ENCODE results near the gene TMPO. TPM values are rescaled to one million over a fixed set of nuclear protein-coding genes. Genes with fewer than 3 reads are reported as not detected.
"Not testable (repeated sequence)": the region's sequence is repeated elsewhere in the genome, so short reads cannot be mapped to it uniquely, and the experiment has no call there.

TMPO gene
- total RNA-seq, 3 donors from 2014 or later = 46.7 to 83.6 (median 69.8) TPM

DNA sequence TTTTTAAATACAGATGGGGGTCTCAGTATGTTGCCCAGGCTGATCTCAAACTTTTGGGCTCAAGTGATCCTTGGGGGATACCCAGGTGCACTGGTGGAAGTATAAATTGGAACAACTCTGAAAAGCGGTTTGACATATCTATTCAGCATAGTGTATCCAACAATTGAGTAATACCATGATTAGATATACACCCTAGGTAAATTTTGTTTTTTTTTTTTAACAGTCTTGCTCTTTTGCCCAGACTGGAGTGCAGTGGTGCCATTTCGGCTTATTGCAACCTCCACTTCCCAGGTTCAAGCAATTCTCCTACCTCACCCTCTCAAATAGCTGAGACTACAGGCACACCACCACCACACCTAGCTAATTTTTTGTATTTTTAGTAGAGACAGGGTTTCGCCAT, 46.5 kb downstream of the TMPO start:
- no peak overlapping the region for H3K4me3 ChIP-seq
- intact Hi-C loops (cut with DNase I, micrococcal nuclease) = loop anchor here in 1 of 2 donors (10.0 kb wide), 1 partner anchor 83 kb away; the partner anchor contains the start of genes APAF1 and IKBIP
- DNase-seq (no peak), ATAC-seq (no peak)
- no peaks in the 10 kb centered on the region for H3K4me1 ChIP-seq (ENCODE audit: low read depth)
- H3K36me3 ChIP-seq (ENCODE audit: low read depth) = no peaks in the 10 kb centered on the region
- TF ChIP-seq, protein P1, sequence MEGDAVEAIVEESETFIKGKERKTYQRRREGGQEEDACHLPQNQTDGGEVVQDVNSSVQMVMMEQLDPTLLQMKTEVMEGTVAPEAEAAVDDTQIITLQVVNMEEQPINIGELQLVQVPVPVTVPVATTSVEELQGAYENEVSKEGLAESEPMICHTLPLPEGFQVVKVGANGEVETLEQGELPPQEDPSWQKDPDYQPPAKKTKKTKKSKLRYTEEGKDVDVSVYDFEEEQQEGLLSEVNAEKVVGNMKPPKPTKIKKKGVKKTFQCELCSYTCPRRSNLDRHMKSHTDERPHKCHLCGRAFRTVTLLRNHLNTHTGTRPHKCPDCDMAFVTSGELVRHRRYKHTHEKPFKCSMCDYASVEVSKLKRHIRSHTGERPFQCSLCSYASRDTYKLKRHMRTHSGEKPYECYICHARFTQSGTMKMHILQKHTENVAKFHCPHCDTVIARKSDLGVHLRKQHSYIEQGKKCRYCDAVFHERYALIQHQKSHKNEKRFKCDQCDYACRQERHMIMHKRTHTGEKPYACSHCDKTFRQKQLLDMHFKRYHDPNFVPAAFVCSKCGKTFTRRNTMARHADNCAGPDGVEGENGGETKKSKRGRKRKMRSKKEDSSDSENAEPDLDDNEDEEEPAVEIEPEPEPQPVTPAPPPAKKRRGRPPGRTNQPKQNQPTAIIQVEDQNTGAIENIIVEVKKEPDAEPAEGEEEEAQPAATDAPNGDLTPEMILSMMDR (IDR thresholded peaks at IDR 0.05) = no peak
- H3K9me3 ChIP-seq = no peaks in the 10 kb centered on the region

DNA sequence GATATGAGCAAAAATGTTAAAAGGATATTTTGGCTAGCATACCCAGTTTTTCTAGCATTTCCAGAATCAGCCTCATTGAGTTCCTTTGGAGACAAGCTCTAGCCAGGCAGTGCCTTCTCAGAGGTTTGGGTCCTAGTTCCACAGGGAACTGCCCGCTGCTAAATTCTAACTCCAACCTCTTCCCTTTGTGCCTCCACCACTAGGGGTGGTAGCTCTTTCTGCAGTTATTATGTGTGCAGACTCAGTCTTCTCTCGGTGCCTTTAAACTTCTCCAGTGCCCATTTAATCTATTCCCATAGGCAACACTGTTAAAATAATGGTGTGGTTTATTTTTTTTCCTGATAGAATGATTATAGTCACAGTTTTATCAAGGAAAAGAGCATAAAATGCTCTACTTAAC, 56.6 kb downstream of the TMPO start:
- H3K36me3 ChIP-seq (ENCODE audit: low read depth) = no peaks in the 10 kb centered on the region
- no peaks in the 10 kb centered on the region for H3K9me3 ChIP-seq
- intact Hi-C loops (cut with DNase I, micrococcal nuclease) = no loop called here
- ATAC-seq (no peak), DNase-seq (no peak)
- H3K4me1 ChIP-seq (ENCODE audit: low read depth) = peaks cover 7% of the 10 kb centered on the region
- TF ChIP-seq, protein P1 (IDR thresholded peaks at IDR 0.05) = no peak
- H3K4me3 ChIP-seq = no peak overlapping the region

DNA sequence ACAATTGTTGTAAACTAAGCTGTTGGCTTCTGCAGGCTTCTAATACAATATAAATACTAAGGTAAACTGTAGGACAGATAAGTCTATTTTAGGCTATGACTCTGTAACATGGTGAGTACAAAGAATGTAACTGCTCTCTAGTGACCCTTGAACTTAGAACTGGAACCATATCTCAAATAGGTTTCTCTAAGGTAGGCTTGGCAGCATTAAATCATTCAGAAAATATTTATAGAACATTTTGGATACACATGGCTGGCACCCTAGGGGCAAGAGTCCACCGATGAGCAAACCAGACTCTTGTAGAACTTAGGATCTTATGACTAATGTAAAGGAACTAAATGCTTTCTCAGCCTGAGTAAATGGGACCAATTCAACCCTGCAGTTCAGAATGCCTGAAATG, 58.7 kb downstream of the TMPO start:
- Histone ChIP-seq H3K4me3 (no peak overlapping the region), H3K9me3 (no peaks in the 10 kb centered on the region), H3K4me1 (ENCODE audit: low read depth) (peaks cover 7% of the 10 kb centered on the region), H3K36me3 (ENCODE audit: low read depth) (no peaks in the 10 kb centered on the region)
- TF ChIP-seq, protein P1 (IDR thresholded peaks at IDR 0.05) = no peak
- DNase-seq (peak in 1 of 3 donors; percentile 41), ATAC-seq (peak; percentile 85)
- intact Hi-C loops (cut with DNase I, micrococcal nuclease) = no loop called here

DNA sequence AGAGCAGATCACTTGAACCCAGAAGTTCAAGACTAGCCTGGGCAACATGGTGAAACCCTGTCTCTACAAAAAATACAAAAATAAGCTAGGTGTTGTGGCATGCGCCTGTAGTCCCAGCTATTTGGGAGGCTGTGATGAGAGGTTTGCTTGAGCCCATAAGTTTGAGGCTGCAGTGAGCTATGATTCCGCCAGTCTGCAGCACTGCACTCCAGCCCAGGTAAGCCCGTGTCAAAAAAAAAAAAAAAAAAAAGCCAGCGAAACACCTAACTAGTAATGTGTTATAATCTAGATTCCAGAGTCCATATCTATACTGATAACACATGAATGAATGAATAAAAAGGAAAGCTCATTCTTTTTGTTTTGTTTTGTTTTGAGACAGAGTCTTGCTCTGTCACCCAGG, 59.6 kb downstream of the TMPO start:
- Histone ChIP-seq H3K4me3 (no peak overlapping the region), H3K36me3 (ENCODE audit: low read depth) (no peaks in the 10 kb centered on the region), H3K4me1 (ENCODE audit: low read depth) (peaks cover 7% of the 10 kb centered on the region), H3K9me3 (no peaks in the 10 kb centered on the region)
- ATAC-seq = peak; percentile 49
- TF ChIP-seq, protein P1 (IDR thresholded peaks at IDR 0.05) = no peak
- peak in 1 of 3 donors; percentile 19 for DNase-seq
- intact Hi-C loops (cut with DNase I, micrococcal nuclease) = no loop called here

DNA sequence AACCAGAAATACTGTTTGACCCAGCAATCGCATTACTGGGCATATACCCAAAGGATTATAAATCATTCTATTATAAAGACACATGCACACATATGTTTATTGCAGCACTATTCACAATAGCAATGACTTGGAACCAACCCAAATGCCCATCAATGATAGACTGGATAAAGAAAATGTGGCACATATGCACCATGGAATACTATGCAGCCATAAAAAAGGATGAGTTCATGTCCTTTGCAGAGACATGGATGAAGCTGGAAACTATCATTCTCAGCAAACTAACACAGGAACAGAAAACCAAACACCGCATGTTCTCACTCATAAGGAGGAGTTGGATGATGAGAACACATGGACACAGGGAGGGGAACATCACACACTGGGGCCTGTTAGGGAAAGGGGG, 61.4 kb downstream of the TMPO start:
- H3K4me1 ChIP-seq (ENCODE audit: low read depth); DNase-seq; H3K36me3 ChIP-seq (ENCODE audit: low read depth); H3K4me3 ChIP-seq; ATAC-seq; intact Hi-C loops (cut with DNase I, micrococcal nuclease); H3K9me3 ChIP-seq: not testable (repeated sequence)

DNA sequence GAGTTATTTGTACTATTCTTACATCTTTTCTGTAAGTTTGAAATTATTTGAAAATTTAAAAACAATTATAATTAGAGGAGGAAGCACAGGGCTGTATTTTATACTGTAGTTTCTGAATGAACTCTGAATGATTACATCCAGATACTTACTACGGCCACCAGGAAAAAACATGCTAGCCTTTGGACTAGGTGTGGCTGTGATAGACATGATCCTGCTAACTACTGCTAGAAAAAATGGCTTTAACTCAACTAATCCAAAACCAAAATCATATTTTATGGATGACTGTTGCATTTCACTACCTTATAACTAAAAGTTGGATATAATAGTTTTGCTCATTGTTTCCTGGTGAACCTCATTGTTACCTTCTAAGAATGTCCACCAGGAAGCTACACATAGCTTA, 63.0 kb downstream of the TMPO start:
- TF ChIP-seq, protein P1 (IDR thresholded peaks at IDR 0.05) = no peak
- Histone ChIP-seq H3K4me3 (no peak overlapping the region), H3K4me1 (ENCODE audit: low read depth) (peaks cover 7% of the 10 kb centered on the region), H3K36me3 (ENCODE audit: low read depth) (no peaks in the 10 kb centered on the region), H3K9me3 (no peaks in the 10 kb centered on the region)
- intact Hi-C loops (cut with DNase I, micrococcal nuclease) = no loop called here
- ATAC-seq (peak; percentile 81), DNase-seq (peak in 1 of 3 donors; percentile 67)

Measured in mucosa of descending colon (tissue), 3 donors.